Measurements from ENCODE around the gene MYO5C. TPM values are rescaled to one million over a fixed set of nuclear protein-coding genes. Genes with fewer than 3 reads are reported as not detected.
A peak's percentile ranks its signal among the peaks of the same experiment; 100 is the strongest.

The MYO5C gene
- polyA plus RNA-seq, 4 donors = 2.4 to 17.9 (median 6.8) TPM

DNA sequence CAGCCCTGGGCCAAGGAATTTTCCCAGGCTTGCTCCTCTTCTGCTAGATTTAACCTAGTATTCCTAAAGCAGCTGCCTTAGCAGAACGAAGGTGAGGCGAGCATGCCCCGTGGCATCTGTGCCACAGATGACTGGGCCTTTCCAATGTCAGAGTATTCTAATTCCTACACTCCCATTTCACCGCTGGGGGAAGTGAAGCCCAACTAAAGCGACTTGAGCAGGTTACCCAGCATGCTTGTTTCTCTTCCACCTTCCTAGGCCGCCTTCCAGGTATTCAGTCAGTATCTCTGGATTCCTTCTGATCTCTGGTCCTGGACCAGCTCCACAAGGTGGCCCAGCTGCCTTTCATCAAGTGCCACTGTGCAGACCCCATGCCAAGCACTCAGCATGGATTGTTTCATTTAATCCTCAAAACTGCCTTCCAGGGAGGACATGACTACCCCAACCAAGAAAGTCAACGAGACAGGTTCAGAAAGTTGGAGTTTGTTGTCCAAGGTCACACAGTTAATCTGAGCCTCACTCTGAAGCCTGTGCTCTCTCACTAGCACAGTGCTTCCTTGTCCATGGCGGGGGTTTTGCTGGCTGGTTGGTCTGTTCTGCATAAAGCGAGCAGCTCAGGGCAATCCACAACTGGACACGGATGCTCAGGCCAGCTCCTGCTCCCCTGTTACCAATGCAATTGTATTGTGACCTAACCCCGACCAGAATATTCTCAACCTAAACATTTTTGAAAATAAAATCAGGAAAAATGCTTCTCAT is 15.1 kb downstream of the MYO5C start:
- Histone ChIP-seq H3K4me1 (ENCODE audit: control insufficient read depth in 3 of 3, insufficient read depth in 2 of 3, low read depth in 1 of 3, low read length in 2 of 3) (no peaks in the 10 kb centered on the region), H3K9me3 (ENCODE audit: control insufficient read depth in 2 of 2, insufficient read depth in 1 of 2, low read depth in 1 of 2, low read length in 1 of 2) (no peaks in the 10 kb centered on the region), H3K4me3 (ENCODE audit: low read depth in 1 of 3, low read length in 3 of 3) (no peak overlapping the region), H3K27me3 (ENCODE audit: control insufficient read depth in 3 of 3, insufficient read depth in 3 of 3, low read length in 3 of 3) (no peaks in the 10 kb centered on the region), H3K27ac (ENCODE audit: low read depth in 1 of 3, low read length in 2 of 3) (no peak overlapping the region), H3K36me3 (ENCODE audit: control insufficient read depth in 3 of 3, insufficient read depth in 2 of 3, low read depth in 1 of 3, low read length in 3 of 3) (peaks cover 0 to 26% (median 0%) of the 10 kb centered on the region in 3 donors)
- FAIRE-seq (no peak), DNase-seq (no peak)
- 84 to 90% (median 88%) methylated on average over 11 of the region's 11 CpGs for WGBS, 3 donors

DNA sequence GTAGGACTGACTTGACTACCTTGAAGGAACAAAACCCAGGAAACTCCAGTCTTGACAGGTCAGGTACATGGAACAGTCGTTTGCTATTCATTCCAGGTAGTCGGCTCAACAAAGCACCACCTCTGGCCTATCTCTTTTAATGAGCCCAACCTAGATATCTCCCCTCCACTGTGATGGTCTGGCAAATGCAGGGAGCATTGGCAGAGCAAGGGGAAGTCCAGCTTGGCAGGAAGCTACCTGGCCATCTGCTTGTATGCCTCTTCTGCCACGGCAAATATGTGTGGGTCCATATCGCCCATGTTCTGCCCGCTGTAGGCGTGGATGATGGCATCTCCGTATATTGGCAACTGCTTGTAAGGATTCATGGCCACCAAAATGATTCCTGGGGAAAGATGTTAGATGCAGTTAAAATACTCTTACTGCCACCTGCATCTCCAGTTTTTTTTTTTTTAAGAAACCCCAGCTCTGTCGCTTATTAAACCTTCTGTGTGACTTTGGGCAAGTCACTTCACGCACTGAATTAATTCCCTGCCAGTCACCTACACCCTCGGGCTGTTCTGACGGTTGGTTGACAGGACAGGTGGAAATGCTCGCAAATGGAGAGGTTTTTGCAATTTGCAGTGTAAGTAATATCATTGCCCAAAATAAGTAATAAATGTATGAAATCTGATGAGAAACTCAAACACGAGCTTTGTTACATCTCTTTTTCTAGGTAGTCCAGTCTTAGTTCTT is 16.8 kb downstream of the MYO5C start:
- Histone ChIP-seq H3K9me3 (ENCODE audit: control insufficient read depth in 2 of 2, insufficient read depth in 1 of 2, low read depth in 1 of 2, low read length in 1 of 2) (no peaks in the 10 kb centered on the region), H3K27ac (ENCODE audit: low read depth in 1 of 3, low read length in 2 of 3) (no peak overlapping the region), H3K36me3 (ENCODE audit: control insufficient read depth in 3 of 3, insufficient read depth in 2 of 3, low read depth in 1 of 3, low read length in 3 of 3) (peaks cover 0 to 31% (median 0%) of the 10 kb centered on the region in 3 donors), H3K4me3 (ENCODE audit: low read depth in 1 of 3, low read length in 3 of 3) (no peak overlapping the region), H3K4me1 (ENCODE audit: control insufficient read depth in 3 of 3, insufficient read depth in 2 of 3, low read depth in 1 of 3, low read length in 2 of 3) (no peaks in the 10 kb centered on the region), H3K27me3 (ENCODE audit: control insufficient read depth in 3 of 3, insufficient read depth in 3 of 3, low read length in 3 of 3) (no peaks in the 10 kb centered on the region)
- WGBS, 3 donors = 91 to 94% (median 92%) methylated on average over 13 of the region's 13 CpGs
- no peak for FAIRE-seq
- DNase-seq = no peak

DNA sequence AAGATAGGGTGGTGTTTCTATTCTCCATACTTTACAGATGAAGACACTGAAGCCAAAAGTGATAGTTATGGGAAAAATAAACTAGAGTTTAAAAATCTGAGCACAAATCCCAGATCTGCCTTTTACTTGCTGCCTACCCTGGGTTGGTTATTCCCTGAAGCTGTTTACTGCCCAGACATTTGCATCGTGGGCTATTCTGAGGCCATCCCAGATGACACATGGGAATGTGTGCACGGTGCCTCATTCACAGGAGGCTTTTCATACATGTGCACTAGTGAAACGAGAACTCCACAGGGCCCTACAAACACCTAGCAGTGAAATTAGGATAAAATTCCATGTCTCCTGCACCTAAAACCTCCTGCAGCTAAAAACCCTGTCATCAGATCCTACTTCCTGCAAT is 17.5 kb downstream of the MYO5C start:
- Histone ChIP-seq H3K4me1 (ENCODE audit: control insufficient read depth in 3 of 3, insufficient read depth in 2 of 3, low read depth in 1 of 3, low read length in 2 of 3) (no peaks in the 10 kb centered on the region), H3K27me3 (ENCODE audit: control insufficient read depth in 3 of 3, insufficient read depth in 3 of 3, low read length in 3 of 3) (no peaks in the 10 kb centered on the region), H3K4me3 (ENCODE audit: low read depth in 1 of 3, low read length in 3 of 3) (no peak overlapping the region), H3K9me3 (ENCODE audit: control insufficient read depth in 2 of 2, insufficient read depth in 1 of 2, low read depth in 1 of 2, low read length in 1 of 2) (no peaks in the 10 kb centered on the region), H3K36me3 (ENCODE audit: control insufficient read depth in 3 of 3, insufficient read depth in 2 of 3, low read depth in 1 of 3, low read length in 3 of 3) (peaks cover 0 to 29% (median 0%) of the 10 kb centered on the region in 3 donors), H3K27ac (ENCODE audit: low read depth in 1 of 3, low read length in 2 of 3) (no peak overlapping the region)
- FAIRE-seq = no peak
- 81 to 90% (median 85%) methylated on average over 3 of the region's 3 CpGs for WGBS, 3 donors
- DNase-seq = no peak

DNA sequence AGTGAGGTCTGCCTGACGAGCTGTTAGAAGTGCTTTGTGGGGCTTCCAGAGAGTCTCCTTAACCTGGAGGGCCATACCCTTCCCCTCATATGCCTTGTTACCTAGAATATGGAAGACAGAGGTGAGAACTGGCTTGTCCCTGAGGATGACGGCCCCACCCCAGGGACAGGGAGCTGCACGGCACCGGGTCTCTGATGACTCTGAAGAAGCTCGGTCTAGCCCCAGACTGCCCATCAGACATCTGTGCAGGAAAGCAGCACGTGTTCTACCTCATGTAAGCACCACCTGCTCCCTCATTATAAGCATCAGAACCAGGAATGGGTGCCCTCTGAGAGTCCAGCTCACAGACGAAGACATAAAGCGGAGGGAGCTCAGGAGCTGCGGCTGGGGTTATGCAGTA is 18.0 kb downstream of the MYO5C start:
- Histone ChIP-seq H3K27me3 (ENCODE audit: control insufficient read depth in 3 of 3, insufficient read depth in 3 of 3, low read length in 3 of 3) (no peaks in the 10 kb centered on the region), H3K36me3 (ENCODE audit: control insufficient read depth in 3 of 3, insufficient read depth in 2 of 3, low read depth in 1 of 3, low read length in 3 of 3) (peaks cover 0 to 30% (median 0%) of the 10 kb centered on the region in 3 donors), H3K9me3 (ENCODE audit: control insufficient read depth in 2 of 2, insufficient read depth in 1 of 2, low read depth in 1 of 2, low read length in 1 of 2) (no peaks in the 10 kb centered on the region), H3K4me1 (ENCODE audit: control insufficient read depth in 3 of 3, insufficient read depth in 2 of 3, low read depth in 1 of 3, low read length in 2 of 3) (no peaks in the 10 kb centered on the region), H3K4me3 (ENCODE audit: low read depth in 1 of 3, low read length in 3 of 3) (no peak overlapping the region), H3K27ac (ENCODE audit: low read depth in 1 of 3, low read length in 2 of 3) (no peak overlapping the region)
- DNase-seq (no peak), FAIRE-seq (no peak)
- WGBS, 3 donors = 89 to 96% (median 92%) methylated on average over 9 of the region's 9 CpGs

DNA sequence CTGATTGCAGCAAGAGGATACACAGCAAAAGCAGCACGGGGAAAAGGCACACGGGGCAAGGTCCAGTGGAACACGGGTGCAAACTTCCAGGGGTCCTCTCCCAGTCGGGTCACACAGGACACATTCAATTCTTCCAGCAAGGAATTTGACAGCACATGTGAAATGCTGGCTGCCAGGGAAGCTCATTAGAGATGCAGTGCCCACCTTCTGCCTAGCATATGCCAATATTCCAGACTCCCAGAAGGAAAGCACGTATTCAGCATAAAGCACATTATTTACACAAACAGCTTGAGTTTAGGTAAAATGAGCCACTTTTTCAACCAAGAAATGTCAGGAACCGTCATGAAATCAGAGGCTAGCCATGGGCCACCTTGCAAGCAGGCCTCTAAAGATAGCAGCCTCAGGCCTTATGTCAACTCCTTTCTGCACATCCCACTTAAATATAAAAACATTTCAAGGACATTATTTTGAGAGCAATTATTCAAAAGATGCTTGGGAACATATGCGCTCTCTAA is 19.3 kb downstream of the MYO5C start:
- H3K4me3 ChIP-seq (ENCODE audit: low read depth in 1 of 3, low read length in 3 of 3) = no peak overlapping the region
- FAIRE-seq (no peak), DNase-seq (no peak)
- H3K4me1 ChIP-seq (ENCODE audit: control insufficient read depth in 3 of 3, insufficient read depth in 2 of 3, low read depth in 1 of 3, low read length in 2 of 3) = no peaks in the 10 kb centered on the region
- H3K27ac ChIP-seq (ENCODE audit: low read depth in 1 of 3, low read length in 2 of 3) = no peak overlapping the region
- H3K27me3 ChIP-seq (ENCODE audit: control insufficient read depth in 3 of 3, insufficient read depth in 3 of 3, low read length in 3 of 3) = no peaks in the 10 kb centered on the region
- WGBS, 3 donors = 91 to 93% (median 92%) methylated on average over 7 of the region's 7 CpGs
- peaks cover 0 to 26% (median 0%) of the 10 kb centered on the region in 3 donors for H3K36me3 ChIP-seq (ENCODE audit: control insufficient read depth in 3 of 3, insufficient read depth in 2 of 3, low read depth in 1 of 3, low read length in 3 of 3)
- no peaks in the 10 kb centered on the region for H3K9me3 ChIP-seq (ENCODE audit: control insufficient read depth in 2 of 2, insufficient read depth in 1 of 2, low read depth in 1 of 2, low read length in 1 of 2)

DNA sequence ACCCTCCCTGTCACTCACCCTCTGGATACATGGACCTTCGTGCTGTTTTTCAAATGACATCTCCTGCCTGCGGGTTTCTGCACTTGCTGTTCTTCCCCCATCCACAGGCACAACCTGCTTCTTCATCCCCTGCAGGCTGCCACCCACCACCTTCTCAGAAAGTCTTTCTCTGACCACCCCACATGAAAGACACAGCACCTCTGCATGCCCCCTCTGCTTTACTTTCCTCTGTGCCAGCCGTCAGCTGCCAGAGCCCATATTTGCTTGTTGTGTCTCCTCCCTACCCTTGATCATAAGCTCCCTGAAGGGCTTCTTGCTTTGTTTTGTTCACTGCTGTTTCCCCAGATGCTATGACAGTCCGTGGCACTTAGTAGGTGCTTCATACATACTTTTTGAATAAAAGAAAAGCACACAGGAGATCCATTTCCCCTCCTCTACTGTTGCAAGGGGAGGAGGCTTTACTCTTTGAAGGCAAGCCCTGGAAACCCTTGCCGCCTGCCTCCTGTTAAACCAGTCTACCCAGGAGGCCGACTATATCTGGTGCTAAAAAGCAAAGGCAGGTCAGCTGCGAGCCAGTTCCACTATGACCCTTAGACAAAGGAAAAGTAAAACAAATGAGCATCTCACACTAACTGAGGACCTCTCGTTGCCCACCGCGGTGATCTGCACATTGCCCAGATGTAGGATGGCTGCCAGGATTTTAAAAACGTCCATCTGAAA is 31.9 kb downstream of the MYO5C start:
- Histone ChIP-seq H3K36me3 (ENCODE audit: control insufficient read depth in 3 of 3, insufficient read depth in 2 of 3, low read depth in 1 of 3, low read length in 3 of 3) (peaks cover 0 to 39% (median 0%) of the 10 kb centered on the region in 3 donors), H3K4me3 (ENCODE audit: low read depth in 1 of 3, low read length in 3 of 3) (no peak overlapping the region), H3K27me3 (ENCODE audit: control insufficient read depth in 3 of 3, insufficient read depth in 3 of 3, low read length in 3 of 3) (no peaks in the 10 kb centered on the region), H3K27ac (ENCODE audit: low read depth in 1 of 3, low read length in 2 of 3) (no peak overlapping the region), H3K4me1 (ENCODE audit: control insufficient read depth in 3 of 3, insufficient read depth in 2 of 3, low read depth in 1 of 3, low read length in 2 of 3) (no peaks in the 10 kb centered on the region), H3K9me3 (ENCODE audit: control insufficient read depth in 2 of 2, insufficient read depth in 1 of 2, low read depth in 1 of 2, low read length in 1 of 2) (no peaks in the 10 kb centered on the region)
- FAIRE-seq = no peak
- DNase-seq = no peak
- WGBS, 3 donors = 84 to 87% (median 87%) methylated on average over 11 of the region's 11 CpGs

DNA sequence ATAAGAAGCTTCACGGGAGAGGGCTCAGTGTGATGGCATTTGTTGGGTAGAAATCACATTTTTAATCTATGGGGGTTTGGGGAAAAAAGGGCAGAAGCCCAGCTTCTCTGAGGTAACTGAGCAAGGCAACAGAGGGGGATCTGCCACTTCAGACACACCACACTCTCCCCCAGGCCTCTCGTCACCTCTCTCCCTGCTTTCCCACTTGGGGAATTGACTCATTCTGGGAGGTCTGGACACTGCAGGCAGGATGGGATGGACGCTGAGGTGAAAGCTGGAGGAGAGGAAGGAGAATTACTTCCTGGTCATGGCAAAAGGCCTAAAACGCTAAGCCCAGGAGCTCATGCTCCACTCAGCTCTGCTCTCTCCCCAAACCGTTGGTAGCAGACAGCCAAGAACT is 33.2 kb downstream of the MYO5C start:
- Histone ChIP-seq H3K4me3 (ENCODE audit: low read depth in 1 of 3, low read length in 3 of 3) (no peak overlapping the region), H3K4me1 (ENCODE audit: control insufficient read depth in 3 of 3, insufficient read depth in 2 of 3, low read depth in 1 of 3, low read length in 2 of 3) (no peaks in the 10 kb centered on the region)
- no peak for FAIRE-seq

More for the DNA sequence above, 33.2 kb downstream of the MYO5C start:
- 71 to 78% (median 73%) methylated on average over 5 of the region's 5 CpGs for WGBS, 3 donors
- no peaks in the 10 kb centered on the region for H3K27me3 ChIP-seq (ENCODE audit: control insufficient read depth in 3 of 3, insufficient read depth in 3 of 3, low read length in 3 of 3)
- H3K27ac ChIP-seq (ENCODE audit: low read depth in 1 of 3, low read length in 2 of 3) = peak overlapping the region in 1 of 3 donors; percentile 80
- H3K36me3 ChIP-seq (ENCODE audit: control insufficient read depth in 3 of 3, insufficient read depth in 2 of 3, low read depth in 1 of 3, low read length in 3 of 3) = peaks cover 0 to 34% (median 0%) of the 10 kb centered on the region in 3 donors
- H3K9me3 ChIP-seq (ENCODE audit: control insufficient read depth in 2 of 2, insufficient read depth in 1 of 2, low read depth in 1 of 2, low read length in 1 of 2) = no peaks in the 10 kb centered on the region
- no peak for DNase-seq
